ENCODE measurements around the gene UEVLD.

Gene UEVLD

GRCh38 chr11:18578975-18579598 is 9.4 kb downstream of the UEVLD start:
- H3K4me1 ChIP-seq = no peaks in the 10 kb centered on the region
- no peak overlapping the region for H3K4me3 ChIP-seq
- H3K27me3 ChIP-seq = no peaks in the 10 kb centered on the region
- DNase-seq = no peak
- H3K36me3 ChIP-seq = peaks cover 17 to 50% (median 39%) of the 10 kb centered on the region in 3 donors
- intact Hi-C loops (cut with DNase I; ENCODE audit: low total_unique reads) = no loop called here
- no peaks in the 10 kb centered on the region for H3K9me3 ChIP-seq
- no peak overlapping the region for H3K27ac ChIP-seq
- TF ChIP-seq CTCF (IDR thresholded peaks at IDR 0.05) = no peak

GRCh38 chr11:18575361-18575760 is 13.2 kb downstream of the UEVLD start:
- H3K4me1 ChIP-seq = no peaks in the 10 kb centered on the region
- no peak for TF ChIP-seq CTCF (IDR thresholded peaks at IDR 0.05)
- no peak overlapping the region for H3K4me3 ChIP-seq
- intact Hi-C loops (cut with DNase I; ENCODE audit: low total_unique reads) = no loop called here
- H3K36me3 ChIP-seq = peaks cover 29 to 85% (median 63%) of the 10 kb centered on the region in 3 donors
- no peaks in the 10 kb centered on the region for H3K27me3 ChIP-seq
- no peak for DNase-seq
- H3K27ac ChIP-seq = no peak overlapping the region
- H3K9me3 ChIP-seq = no peaks in the 10 kb centered on the region

- H3K4me1 ChIP-seq = no peaks in the 10 kb centered on the region
- H3K27me3 ChIP-seq = no peaks in the 10 kb centered on the region
- H3K9me3 ChIP-seq = no peaks in the 10 kb centered on the region
- no peak for TF ChIP-seq CTCF (IDR thresholded peaks at IDR 0.05)
- no peak overlapping the region for H3K27ac ChIP-seq
- intact Hi-C loops (cut with DNase I; ENCODE audit: low total_unique reads) = loop anchor here (10.0 kb wide), 1 partner anchor 72 kb away; no protein-coding TSS in a partner anchor
- H3K36me3 ChIP-seq = peaks cover 54 to 75% (median 60%) of the 10 kb centered on the region in 3 donors
- DNase-seq = no peak
- H3K4me3 ChIP-seq = no peak overlapping the region
Observed at GRCh38 chr11:18567081-18567480, 21.5 kb downstream of the UEVLD start.

- no peak for DNase-seq
- intact Hi-C loops (cut with DNase I; ENCODE audit: low total_unique reads) = loop anchor here (10.0 kb wide), 1 partner anchor 72 kb away; no protein-coding TSS in a partner anchor
- no peaks in the 10 kb centered on the region for H3K27me3 ChIP-seq
- peaks cover 60 to 75% (median 61%) of the 10 kb centered on the region in 3 donors for H3K36me3 ChIP-seq
- no peaks in the 10 kb centered on the region for H3K4me1 ChIP-seq
- H3K4me3 ChIP-seq = no peak overlapping the region
- TF ChIP-seq CTCF (IDR thresholded peaks at IDR 0.05) = no peak
- H3K27ac ChIP-seq = no peak overlapping the region
- no peaks in the 10 kb centered on the region for H3K9me3 ChIP-seq
Observed at GRCh38 chr11:18566406-18566805, 22.1 kb downstream of the UEVLD start.

- no peak for TF ChIP-seq CTCF (IDR thresholded peaks at IDR 0.05)
- Histone ChIP-seq H3K36me3 (peaks cover 51 to 78% (median 59%) of the 10 kb centered on the region in 3 donors), H3K9me3 (no peaks in the 10 kb centered on the region), H3K27ac (no peak overlapping the region), H3K4me3 (no peak overlapping the region), H3K4me1 (no peaks in the 10 kb centered on the region), H3K27me3 (no peaks in the 10 kb centered on the region)
- intact Hi-C loops (cut with DNase I; ENCODE audit: low total_unique reads) = loop anchor here (10.0 kb wide), 1 partner anchor 69 kb away; no protein-coding TSS in a partner anchor
- DNase-seq = no peak
Observed at GRCh38 chr11:18564149-18564548, 24.4 kb downstream of the UEVLD start.
